Sigmoid colon (tissue), 4 donors: ENCODE results near the gene VPS45.

Experiments
- EP300 ChIP-seq, 4 donors: sonication (generic); formaldehyde crosslinking; IDR thresholded peaks; one replicate each; pipeline ENCODE4 v1.6.1; 2017; ENCODE audit warnings: antibody characterized with exemption in 4 of 4
- POLR2A ChIP-seq, 2 donors: fragments of 450-650 bp; IDR thresholded peaks; one replicate each; pipeline ENCODE4 v1.6.1; 2016; ENCODE audit warnings: antibody characterized with exemption in 2 of 2, mild to moderate bottlenecking in 2 of 2, moderate library complexity in 2 of 2
- TF ChIP-seq, protein P1 (sequence below), 4 experiments: fragments of 450-650 bp in 3 of 4; fragments of 200-600 bp in 1 of 4; IDR thresholded peaks; one replicate each; pipeline ENCODE4 v1.5.1; 2016 to 2019; ENCODE audit warnings: antibody characterized with exemption in 4 of 4, mild to moderate bottlenecking in 3 of 4, moderate library complexity in 2 of 4

DNA sequence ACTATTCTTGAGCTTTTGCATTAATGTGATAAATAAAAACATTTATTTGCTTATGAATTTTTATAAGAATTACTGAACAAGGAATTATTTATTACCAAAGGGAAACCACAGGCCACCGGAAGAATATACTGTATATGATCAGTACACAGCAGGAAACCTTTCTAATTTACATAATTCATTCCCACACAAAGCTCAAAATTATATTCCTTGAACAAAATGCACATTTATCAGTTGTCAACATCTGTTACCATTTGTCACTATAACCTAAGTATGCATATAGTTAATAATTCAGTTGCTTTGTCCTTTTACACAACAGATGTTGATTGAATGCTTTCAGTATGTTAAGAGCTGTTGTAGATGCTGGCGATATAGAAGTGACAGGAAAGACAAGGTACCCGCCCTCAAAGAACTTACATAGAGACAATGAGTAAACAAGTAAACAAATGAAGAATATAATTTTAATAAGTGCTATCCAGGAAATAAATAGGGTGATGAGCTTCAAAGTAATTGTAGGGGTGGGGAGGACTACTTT is 27.2 kb downstream of the VPS45 start:
- TF ChIP-seq, protein P1, sequence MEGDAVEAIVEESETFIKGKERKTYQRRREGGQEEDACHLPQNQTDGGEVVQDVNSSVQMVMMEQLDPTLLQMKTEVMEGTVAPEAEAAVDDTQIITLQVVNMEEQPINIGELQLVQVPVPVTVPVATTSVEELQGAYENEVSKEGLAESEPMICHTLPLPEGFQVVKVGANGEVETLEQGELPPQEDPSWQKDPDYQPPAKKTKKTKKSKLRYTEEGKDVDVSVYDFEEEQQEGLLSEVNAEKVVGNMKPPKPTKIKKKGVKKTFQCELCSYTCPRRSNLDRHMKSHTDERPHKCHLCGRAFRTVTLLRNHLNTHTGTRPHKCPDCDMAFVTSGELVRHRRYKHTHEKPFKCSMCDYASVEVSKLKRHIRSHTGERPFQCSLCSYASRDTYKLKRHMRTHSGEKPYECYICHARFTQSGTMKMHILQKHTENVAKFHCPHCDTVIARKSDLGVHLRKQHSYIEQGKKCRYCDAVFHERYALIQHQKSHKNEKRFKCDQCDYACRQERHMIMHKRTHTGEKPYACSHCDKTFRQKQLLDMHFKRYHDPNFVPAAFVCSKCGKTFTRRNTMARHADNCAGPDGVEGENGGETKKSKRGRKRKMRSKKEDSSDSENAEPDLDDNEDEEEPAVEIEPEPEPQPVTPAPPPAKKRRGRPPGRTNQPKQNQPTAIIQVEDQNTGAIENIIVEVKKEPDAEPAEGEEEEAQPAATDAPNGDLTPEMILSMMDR (IDR thresholded peaks at IDR 0.05): no peak
- TF ChIP-seq EP300 (IDR thresholded peaks at IDR 0.05): no peak
- TF ChIP-seq POLR2A (IDR thresholded peaks at IDR 0.05): no peak
